ENCODE results near the gene OPA1.
A peak's percentile ranks its signal among the peaks of the same experiment; 100 is the strongest.

OPA1 gene

DNA sequence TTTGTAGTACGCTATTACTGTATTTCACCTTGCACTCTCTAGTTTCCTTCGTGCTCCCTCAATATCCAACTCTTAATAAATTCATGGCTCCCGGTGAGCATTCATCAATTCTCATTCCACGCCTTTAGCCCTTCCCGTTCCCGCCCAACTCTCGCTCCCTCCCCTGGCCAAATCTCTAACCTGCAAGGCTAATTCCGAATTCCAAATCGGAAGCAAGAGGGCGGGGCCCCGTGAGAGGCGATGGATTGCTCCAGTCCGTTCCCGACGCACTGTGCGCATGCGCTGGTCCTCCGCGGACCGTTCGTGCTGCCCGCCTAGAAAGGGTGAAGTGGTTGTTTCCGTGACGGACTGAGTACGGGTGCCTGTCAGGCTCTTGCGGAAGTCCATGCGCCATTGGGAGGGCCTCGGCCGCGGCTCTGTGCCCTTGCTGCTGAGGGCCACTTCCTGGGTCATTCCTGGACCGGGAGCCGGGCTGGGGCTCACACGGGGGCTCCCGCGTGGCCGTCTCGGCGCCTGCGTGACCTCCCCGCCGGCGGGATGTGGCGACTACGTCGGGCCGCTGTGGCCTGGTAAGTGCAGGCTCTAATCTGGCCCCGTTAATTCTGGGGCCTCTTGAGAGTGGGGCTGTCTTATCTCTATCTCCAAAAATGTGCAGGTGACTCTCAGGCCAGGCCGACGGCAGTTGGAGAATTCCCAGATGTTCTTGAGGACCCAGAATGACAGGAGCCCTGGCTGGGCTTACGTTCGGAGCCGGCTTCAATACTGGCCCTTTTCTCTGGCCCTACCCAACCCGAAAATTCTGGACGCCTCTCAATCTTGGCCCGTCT lies at the start of gene OPA1:
Gene OPA1, plus strand, starts transcription at position 368 of the 827 bp plus-strand sequence. Its CDS starts 170 bp downstream, at position 538.
- peak; percentile 99 to 100 for DNase-seq

DNA sequence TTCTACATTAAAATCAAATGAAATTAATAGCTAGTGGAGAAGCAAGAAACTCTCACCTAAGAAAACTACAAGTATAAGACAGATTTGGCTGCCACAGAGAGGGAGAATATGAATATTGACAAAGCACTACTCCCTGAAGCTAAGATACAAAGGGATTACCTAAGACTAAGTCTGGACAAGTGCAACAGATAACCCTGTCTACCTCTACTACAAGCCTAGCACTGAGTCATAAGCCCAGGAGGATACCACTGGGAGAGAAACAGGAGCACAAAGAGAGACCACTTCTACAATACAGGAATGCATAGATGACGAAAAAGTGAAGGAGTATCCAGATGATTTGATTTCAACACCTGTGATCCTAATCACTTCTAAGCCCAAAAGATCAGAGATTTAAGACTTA lies 48.7 kb upstream of the OPA1 start:
- no peak for DNase-seq

DNA sequence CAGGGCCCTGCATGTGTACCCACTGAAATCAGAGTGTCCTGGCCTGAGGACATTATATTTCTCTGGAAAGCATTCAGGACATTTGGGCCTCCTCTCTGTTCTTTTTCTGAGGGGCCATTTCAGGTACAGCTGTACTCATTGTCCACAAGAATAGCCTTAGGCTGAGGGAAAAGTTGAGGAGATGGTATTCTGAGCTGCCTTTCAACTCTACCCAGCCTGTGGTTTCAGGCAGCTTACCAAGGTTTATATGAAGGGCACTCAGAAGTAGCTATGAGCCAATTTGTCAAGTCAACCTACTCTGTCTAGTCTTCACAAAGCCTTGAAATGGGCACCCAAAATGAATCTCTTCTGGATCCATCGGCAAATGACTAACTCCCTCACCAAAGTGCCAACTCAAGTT lies 47.7 kb upstream of the OPA1 start:
- no peak for DNase-seq

GRCh38 chr3:193546129-193546528 lies 46.9 kb upstream of the OPA1 start:
- no peak for DNase-seq

GRCh38 chr3:193548406-193548805 lies 44.6 kb upstream of the OPA1 start:
- no peak for DNase-seq

- peak in 1 of 2 experiments; percentile 11 for DNase-seq
Measured at GRCh38 chr3:193552923-193553322, 40.1 kb upstream of the OPA1 start.

GRCh38 chr3:193553586-193553985 lies 39.4 kb upstream of the OPA1 start:
- DNase-seq: peak; percentile 4 to 32

GRCh38 chr3:193554811-193555210 lies 38.2 kb upstream of the OPA1 start, which contains the start of gene ATP13A4:
TSS of gene ATP13A4 (minus strand) at chr3:193554895. CDS start at chr3:193554799, 96 bp downstream.
- DNase-seq: no peak

DNA sequence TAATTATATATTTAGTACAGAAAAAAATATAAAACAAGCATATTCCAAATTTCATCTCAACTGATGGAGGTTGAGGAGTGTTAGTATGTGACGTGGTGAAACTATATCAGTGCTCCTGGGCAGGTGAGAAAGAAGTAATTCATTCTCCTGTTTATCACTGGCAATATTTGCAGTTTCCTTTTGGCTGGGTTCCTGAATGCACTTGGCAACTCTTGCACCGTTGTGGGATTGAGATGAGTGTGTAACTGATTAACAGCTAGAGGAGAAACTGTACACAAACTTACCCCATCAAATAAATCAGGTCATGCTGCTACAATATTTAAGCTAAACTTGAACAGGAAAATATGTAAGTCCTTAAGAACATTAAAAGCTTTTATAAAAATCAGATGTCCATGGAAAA lies 36.2 kb upstream of the OPA1 start:
- DNase-seq: no peak

GRCh38 chr3:193559100-193559499 lies 33.9 kb upstream of the OPA1 start:
- DNase-seq: no peak

DNA sequence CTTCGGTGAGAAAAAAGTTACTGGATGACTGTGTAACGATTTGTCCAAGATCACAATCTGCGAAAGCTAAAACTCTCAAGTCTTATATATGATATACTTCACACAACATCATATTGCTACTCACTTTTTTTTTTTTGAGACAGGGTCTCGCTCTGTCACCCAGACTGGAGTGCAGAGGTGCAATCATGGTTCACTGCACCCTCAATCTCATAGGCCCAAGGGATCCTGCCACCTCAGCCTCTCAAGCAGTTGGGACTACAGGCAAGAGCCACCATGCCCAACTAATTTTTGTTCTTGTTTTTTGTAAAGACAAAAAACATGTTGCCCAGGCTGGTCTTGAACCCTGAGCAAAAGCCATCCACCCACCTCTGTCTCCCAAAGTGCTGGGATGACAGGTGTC lies 32.9 kb upstream of the OPA1 start:
- DNase-seq: no peak

GRCh38 chr3:193560870-193561269 lies 32.1 kb upstream of the OPA1 start:
- no peak for DNase-seq

- DNase-seq: no peak
Measured at GRCh38 chr3:193563426-193563825, 29.6 kb upstream of the OPA1 start.

DNA sequence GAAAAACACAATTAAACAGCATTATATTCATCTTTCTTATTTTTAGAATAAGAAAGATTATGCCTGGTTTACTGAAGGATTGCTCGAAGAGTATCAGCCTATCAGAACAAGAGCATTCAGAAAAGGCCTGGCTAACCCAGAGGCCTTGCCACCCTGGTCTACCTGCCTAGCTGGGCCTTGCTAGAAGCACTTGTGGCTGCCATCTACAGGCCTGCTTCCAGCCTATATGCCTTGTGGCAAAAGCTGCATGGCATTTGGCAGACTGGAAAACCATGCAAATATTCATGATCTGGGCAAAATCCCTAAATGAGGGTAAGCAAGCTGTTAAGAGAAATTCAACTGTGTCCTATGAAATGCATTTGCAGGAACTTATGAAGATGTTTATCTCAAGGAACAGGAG lies 29.0 kb upstream of the OPA1 start:
- peak; percentile 32 to 59 for DNase-seq

- DNase-seq: no peak
Measured at GRCh38 chr3:193569119-193569518, 23.9 kb upstream of the OPA1 start.

DNA sequence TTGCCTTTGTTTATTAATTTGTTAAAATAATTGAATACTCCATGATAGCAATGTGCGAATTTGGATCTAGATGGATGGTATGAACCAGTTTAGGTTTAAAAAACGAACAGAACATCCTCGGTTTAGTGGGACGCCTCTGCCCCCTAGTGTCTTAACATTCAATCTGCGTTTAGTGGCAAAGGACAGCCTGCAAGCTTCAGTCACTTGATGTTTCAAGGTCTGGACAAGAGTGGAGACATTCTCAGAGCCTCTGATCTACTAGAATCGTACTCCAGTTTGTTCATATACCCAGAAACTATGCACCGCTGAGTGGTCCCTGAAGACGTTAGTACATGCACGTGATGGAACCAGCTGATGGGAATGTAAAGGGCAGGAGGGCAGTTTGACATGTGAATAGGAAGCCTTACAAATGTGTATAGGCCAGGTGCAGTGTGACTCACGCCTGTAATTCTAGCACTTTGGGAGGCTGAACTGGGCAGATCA lies 20.5 kb upstream of the OPA1 start:
- peak; percentile 58 to 87 for DNase-seq

GRCh38 chr3:193573403-193574191 lies 19.4 kb upstream of the OPA1 start:
- no peak for DNase-seq

- DNase-seq: no peak
Measured at GRCh38 chr3:193574488-193575070, 18.4 kb upstream of the OPA1 start.

DNA sequence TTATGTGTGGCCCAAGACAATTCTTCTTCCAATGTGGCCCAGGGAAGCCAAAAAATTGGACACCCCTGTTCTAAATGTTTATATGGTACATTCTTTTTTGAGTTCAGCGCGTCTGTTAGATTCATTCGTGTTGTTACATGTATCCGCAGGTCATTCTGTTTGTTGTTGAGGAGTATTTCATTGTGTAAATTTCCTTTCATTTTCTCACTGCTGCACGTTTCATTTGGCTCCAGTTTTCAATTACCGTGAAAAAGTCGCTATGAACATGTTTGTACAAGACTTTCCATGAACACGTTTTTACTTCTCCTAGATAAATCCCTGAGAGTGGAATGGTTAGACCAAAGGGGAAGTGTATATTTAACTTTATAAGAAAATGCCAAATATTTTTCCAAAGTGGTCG lies 7.5 kb upstream of the OPA1 start:
- no peak for DNase-seq

GRCh38 chr3:193586526-193586925 lies 6.5 kb upstream of the OPA1 start:
- DNase-seq: no peak

GRCh38 chr3:193589129-193589528 lies 3.9 kb upstream of the OPA1 start:
- no peak for DNase-seq

DNA sequence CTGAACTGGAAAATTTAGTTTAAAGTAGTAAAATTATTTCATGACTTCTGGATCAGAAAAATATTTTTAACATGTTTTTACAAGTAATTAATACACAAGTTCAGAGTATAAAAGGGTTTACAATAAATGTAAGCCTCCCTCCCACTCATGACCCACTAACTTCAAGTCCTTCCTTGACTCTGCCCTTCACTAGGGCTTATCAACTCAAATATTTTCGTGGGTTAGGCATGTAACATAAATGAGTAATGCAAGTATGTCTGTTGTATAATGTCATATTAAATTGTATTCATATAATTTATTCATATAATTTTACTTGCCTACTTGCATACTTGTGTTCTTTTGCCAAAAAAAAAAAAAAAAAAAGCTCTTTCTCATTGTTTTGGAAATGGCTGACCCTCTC lies 3.4 kb upstream of the OPA1 start:
- no peak for DNase-seq

GRCh38 chr3:193590088-193590856 lies 2.7 kb upstream of the OPA1 start:
- DNase-seq: no peak
